ENCODE measurements around the gene CEP41.

GRCh38 chr7:130435311-130435854 lies 5.4 kb downstream of the CEP41 start:
- no peak for TF ChIP-seq POLR2AphosphoS5 (IDR thresholded peaks at IDR 0.05; ENCODE audit: borderline replicate concordance, low read depth, low read length)
- TF ChIP-seq EZH2 (IDR thresholded peaks at IDR 0.05): no peak
- TF ChIP-seq FOXP2 (optimal IDR thresholded peaks at IDR 0.05; ENCODE audit: control extremely low read depth, extremely low read length, insufficient read depth): no peak
